ENCODE results near the gene HIGD1B.
A peak's percentile ranks its signal among the peaks of the same experiment; 100 is the strongest.
"Not testable (repeated sequence)": the region's sequence is repeated elsewhere in the genome, so short reads cannot be mapped to it uniquely, and the experiment has no call there.

Gene HIGD1B

GRCh38 chr17:44847586-44847985 is at the start of gene HIGD1B:
Gene HIGD1B (plus strand): TSS chr17:44847883. CDS start chr17:44848153, 270 bp downstream.
- DNase-seq (ENCODE audit: low read depth, low spot score): no peak

GRCh38 chr17:44798356-44798755 is 49.3 kb upstream of the HIGD1B start:
- no peak for DNase-seq (ENCODE audit: low read depth, low spot score)

GRCh38 chr17:44801880-44802279 is 45.8 kb upstream of the HIGD1B start:
- no peak for DNase-seq (ENCODE audit: low read depth, low spot score)

- peak; percentile 57 for DNase-seq (ENCODE audit: low read depth, low spot score)
Measured at GRCh38 chr17:44804302-44805089, 43.2 kb upstream of the HIGD1B start.

- DNase-seq (ENCODE audit: low read depth, low spot score): no peak
Measured at GRCh38 chr17:44807093-44807816, 40.4 kb upstream of the HIGD1B start.

- no peak for DNase-seq (ENCODE audit: low read depth, low spot score)
Measured at GRCh38 chr17:44807817-44808155, 39.9 kb upstream of the HIGD1B start.

GRCh38 chr17:44808156-44808555 is 39.5 kb upstream of the HIGD1B start:
- DNase-seq (ENCODE audit: low read depth, low spot score): no peak

GRCh38 chr17:44808656-44809388 is 38.9 kb upstream of the HIGD1B start:
- not testable (repeated sequence) for DNase-seq (ENCODE audit: low read depth, low spot score)

- no peak for DNase-seq (ENCODE audit: low read depth, low spot score)
Measured at GRCh38 chr17:44812263-44812662, 35.4 kb upstream of the HIGD1B start.

- not testable (repeated sequence) for DNase-seq (ENCODE audit: low read depth, low spot score)
Measured at GRCh38 chr17:44818508-44818907, 29.2 kb upstream of the HIGD1B start.

GRCh38 chr17:44820631-44821212 is 27.0 kb upstream of the HIGD1B start:
- peak; percentile 91 for DNase-seq (ENCODE audit: low read depth, low spot score)

GRCh38 chr17:44825236-44825635 is 22.4 kb upstream of the HIGD1B start:
- DNase-seq (ENCODE audit: low read depth, low spot score): not testable (repeated sequence)

GRCh38 chr17:44826123-44826790 is 21.4 kb upstream of the HIGD1B start:
- DNase-seq (ENCODE audit: low read depth, low spot score): no peak

GRCh38 chr17:44827863-44828262 is 19.8 kb upstream of the HIGD1B start:
- DNase-seq (ENCODE audit: low read depth, low spot score): no peak

GRCh38 chr17:44828919-44829522 is 18.7 kb upstream of the HIGD1B start:
- DNase-seq (ENCODE audit: low read depth, low spot score): no peak

GRCh38 chr17:44829523-44830358 is 17.9 kb upstream of the HIGD1B start, which contains the start of gene GJC1:
Gene GJC1 (minus strand): TSS chr17:44830287. CDS start chr17:44805817, 24,470 bp downstream.
- peak; percentile 75 for DNase-seq (ENCODE audit: low read depth, low spot score)

GRCh38 chr17:44830359-44831288 is 17.1 kb upstream of the HIGD1B start:
- peak; percentile 61 for DNase-seq (ENCODE audit: low read depth, low spot score)

- DNase-seq (ENCODE audit: low read depth, low spot score): no peak
Measured at GRCh38 chr17:44831371-44831770, 16.3 kb upstream of the HIGD1B start.

- no peak for DNase-seq (ENCODE audit: low read depth, low spot score)
Measured at GRCh38 chr17:44832805-44833204, 14.9 kb upstream of the HIGD1B start.

Data from astrocyte of the hippocampus (primary cell).